Amniotic stem cell (primary cell): ENCODE data around the gene ATP6V1B1.

Experiments
- DNase-seq: peaks from one replicate; lab custom pipeline; 2025; lab: John Stamatoyannopoulos, UW

Gene ATP6V1B1

GRCh38 chr2:70901227-70902066 is 34.3 kb upstream of the ATP6V1B1 start:
- DNase-seq = no peak

DNA sequence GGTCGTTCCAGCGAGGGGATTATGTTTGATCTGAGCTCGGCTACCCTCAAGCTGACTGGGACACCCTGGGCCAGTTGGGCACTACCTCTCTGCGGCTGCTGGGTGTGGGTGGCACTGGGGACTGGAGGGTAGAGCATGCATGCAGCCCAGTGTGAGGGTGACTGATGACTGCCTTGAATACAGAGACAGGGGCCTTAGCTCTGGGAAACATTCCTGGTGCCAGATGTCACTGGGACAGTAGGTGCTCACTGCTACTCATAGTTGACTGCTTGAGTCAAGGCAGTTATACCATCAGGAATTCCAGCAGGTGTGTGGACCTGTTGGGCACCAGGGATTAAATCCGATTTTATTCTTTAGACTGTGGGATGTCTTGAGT is 33.6 kb upstream of the ATP6V1B1 start:
- DNase-seq = no peak

- DNase-seq = no peak
Measured at GRCh38 chr2:70902579-70902978, 33.1 kb upstream of the ATP6V1B1 start.

- no peak for DNase-seq
Measured at GRCh38 chr2:70903171-70903570, 32.5 kb upstream of the ATP6V1B1 start.

DNA sequence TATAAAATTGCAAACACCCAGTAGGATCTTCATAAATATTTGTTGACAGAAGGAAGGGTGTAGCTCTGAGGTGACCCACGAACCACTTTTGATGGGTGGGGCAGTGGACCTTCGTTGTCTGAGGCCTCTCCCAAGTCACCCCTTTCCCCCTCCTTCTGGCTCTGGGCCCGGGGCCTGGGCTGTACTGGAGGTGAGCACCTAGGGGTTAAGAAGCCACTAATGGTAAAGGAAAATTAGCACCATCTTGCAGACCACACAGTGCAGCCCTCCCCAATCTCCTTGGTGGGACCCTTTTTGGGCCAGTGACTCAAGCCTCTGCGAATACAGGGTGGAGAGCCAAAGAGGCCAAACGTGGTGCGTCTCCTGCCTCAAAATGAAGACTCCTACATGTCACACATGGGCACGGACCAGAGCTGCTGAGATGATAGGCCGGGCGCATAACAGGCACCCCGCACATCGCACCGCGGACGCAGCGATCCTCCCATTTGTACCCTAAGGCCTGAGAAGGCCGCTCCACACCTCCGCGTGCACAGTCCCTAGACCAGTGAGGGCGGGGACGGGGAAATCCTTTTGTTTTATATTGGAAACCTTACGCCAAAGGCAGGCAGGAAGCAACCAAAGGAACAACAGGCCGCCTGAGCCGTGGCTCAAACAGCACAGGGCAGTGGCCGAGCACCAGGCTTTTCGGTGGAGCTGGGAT is 31.9 kb upstream of the ATP6V1B1 start:
- no peak for DNase-seq

GRCh38 chr2:70904371-70905216 is 31.1 kb upstream of the ATP6V1B1 start:
- DNase-seq = no peak

DNA sequence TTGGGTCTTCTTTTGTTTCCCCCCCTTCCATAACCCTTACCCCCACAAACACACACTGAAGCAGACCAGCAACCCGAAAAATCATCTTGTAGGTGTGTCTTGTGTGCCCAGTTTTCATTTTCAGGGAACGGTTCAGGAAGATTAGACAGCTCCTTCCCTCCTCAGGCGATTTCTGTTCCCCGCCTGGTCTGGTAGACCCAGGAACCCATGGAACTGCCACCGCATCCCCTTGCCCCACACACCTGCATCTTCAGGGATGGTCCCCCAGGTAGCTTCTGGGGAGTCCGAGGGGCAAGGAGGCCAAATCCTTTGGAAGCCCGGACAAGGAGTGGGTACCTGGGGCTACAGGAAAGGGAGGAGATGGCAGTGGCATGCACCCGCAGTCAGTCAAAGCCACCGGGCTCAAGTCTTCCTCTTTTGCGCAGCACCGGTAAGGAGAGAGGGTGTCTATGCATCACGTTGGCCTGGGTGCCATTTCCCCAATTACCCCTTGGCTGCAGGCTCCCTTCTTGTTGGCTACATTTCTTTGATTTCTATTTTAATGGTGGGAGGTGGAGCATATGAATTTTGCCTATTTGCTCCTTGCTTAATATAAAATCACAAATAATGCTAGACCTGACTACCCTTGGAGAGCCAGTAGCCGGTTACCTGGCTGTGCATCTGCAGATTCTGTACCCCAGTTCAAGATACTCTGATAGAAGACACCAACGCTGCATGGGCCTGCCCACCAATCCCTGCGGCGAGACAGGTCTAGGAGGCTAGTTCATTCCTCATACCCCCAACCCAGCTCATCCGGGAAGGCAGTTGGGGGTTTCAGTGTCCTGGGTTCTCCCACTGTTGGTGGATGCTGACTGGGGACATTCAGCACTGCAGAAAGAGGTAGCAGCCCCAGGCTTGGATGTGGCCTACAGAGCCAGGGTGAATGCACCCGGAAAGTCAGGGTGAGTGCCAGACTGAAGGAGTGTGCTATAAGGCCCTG is 30.0 kb upstream of the ATP6V1B1 start:
- DNase-seq = no peak

- no peak for DNase-seq
Measured at GRCh38 chr2:70906439-70907005, 29.2 kb upstream of the ATP6V1B1 start.

DNA sequence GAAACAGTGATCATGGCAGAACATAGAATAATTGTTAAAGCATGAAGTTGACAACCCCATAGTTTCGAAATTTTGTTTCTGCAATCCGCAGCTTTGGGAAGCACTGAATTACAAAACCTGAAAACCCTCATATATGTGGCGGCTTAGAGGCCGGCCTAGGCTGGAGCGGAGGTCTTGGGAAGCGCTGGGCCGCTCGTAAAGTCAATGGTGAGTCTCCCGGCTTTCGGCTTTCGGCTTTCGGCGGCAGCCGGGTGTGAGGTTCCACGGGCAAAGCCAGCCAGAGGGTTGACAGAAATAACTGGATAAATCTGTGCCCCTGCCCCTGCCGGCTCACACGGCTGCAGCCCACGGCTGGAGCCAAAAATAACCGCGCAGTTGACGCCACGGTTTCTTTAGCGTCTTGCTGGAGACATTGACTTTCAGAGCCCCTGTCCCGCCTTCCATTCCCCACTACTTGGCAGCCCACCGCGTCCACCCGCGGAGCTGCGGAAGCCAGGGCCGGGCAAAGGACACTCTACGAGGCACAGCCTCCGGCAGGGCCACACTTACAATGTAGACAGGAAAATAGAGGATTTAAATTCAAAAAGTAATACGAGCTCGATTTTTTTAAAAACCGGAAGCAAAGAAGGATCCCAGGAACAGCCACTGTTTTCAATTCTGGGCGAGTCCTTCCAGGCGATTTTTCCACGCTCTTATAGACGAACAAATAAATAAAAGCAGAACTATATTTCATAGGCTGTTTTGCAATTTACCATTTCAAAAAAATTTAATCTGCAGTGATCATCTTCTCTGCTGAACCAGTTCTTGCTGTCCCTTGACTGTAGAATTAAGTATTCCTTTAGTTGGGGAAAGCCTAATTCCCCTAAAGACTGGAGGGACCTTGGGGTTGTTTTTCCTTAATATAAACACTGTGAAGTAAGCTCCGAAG is 28.3 kb upstream of the ATP6V1B1 start:
- no peak for DNase-seq

DNA sequence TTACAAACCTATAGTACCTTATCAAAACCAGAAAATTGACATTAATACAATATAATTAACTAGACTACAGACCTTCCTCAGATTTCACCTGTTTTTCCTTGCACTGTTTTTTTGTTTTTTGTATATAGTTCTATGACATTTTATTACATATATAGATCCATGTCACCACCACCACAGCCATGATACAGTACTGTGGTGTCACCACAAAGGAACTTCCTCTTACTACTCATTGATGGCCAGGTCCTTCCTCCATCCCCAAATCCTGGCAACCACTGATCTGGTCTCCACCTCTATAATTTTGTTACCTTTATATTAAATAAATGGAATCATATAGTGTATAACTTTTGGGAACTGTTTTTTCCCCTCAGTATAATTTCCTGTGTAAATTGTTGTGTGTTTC is 19.4 kb upstream of the ATP6V1B1 start:
- no peak for DNase-seq

- DNase-seq = no peak
Measured at GRCh38 chr2:70918016-70918415, 17.7 kb upstream of the ATP6V1B1 start.

DNA sequence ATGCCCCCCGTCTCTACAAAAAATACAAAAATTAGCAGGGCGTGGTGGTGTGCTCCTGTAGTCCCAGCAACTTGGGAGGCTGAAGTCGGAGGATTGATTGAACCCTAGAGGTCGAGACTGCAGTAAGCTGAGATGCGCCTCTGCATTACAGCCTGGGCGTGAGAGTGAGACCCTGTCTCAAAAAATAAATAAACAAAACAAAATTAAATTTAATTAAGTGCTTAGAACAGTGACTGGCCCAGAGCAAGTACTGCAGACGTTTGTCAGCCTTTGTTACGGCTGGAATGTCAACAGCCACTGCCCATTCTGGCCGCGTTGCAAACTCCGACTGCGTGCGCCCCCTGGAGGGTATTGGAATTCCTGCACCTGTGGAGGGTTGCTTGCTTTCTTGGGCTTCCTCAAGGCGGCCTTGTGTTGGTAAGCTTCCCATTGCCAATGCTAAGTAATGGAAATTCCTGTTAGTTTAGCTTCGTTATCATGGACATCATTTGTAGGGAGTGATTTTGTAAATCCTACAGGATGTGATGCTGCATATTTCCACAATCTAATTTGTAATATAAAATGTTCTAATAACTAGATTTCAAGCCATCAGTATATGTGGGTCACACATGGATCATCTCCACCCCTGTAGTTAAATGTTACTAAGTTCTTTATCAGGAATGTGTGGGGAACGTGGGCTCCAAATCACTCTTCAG is 15.9 kb upstream of the ATP6V1B1 start:
- DNase-seq = peak; percentile 13

DNA sequence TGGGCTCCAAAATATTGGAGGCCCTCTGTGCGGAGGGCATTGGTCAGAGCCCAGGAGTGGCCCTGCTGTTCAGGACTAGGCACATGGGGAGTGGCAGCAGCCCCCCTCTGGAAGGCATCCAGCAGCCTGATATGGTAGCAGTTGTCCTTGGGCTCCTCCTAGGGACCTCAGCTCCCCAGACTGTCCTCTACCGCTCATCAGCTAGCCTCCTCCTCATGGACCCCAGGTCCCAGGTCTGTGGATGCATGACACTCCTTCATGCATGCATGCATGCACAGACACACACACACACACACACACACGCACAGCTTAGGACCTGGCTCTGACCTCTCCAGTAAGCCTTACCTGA is 15.4 kb upstream of the ATP6V1B1 start:
- DNase-seq = no peak

- no peak for DNase-seq
Measured at GRCh38 chr2:70921031-70921430, 14.7 kb upstream of the ATP6V1B1 start.

DNA sequence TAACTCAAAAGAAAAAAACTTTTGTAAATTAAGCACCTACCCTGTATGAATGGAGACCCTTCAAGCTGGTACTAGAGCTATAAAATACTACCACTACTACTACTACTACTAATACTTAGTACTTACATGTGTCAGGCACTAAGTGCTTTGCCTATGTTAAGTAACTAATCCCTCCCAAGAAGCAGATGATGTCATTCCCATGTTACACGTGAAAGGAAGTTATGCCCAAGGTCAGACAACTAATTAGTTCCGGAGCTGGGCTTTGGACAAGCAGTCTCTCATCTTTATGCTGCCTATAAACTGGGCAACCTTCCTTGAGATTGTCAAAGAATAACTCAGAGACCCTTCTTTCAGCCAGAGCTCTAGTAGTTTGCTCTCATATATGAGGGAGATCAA is 13.9 kb upstream of the ATP6V1B1 start:
- no peak for DNase-seq

DNA sequence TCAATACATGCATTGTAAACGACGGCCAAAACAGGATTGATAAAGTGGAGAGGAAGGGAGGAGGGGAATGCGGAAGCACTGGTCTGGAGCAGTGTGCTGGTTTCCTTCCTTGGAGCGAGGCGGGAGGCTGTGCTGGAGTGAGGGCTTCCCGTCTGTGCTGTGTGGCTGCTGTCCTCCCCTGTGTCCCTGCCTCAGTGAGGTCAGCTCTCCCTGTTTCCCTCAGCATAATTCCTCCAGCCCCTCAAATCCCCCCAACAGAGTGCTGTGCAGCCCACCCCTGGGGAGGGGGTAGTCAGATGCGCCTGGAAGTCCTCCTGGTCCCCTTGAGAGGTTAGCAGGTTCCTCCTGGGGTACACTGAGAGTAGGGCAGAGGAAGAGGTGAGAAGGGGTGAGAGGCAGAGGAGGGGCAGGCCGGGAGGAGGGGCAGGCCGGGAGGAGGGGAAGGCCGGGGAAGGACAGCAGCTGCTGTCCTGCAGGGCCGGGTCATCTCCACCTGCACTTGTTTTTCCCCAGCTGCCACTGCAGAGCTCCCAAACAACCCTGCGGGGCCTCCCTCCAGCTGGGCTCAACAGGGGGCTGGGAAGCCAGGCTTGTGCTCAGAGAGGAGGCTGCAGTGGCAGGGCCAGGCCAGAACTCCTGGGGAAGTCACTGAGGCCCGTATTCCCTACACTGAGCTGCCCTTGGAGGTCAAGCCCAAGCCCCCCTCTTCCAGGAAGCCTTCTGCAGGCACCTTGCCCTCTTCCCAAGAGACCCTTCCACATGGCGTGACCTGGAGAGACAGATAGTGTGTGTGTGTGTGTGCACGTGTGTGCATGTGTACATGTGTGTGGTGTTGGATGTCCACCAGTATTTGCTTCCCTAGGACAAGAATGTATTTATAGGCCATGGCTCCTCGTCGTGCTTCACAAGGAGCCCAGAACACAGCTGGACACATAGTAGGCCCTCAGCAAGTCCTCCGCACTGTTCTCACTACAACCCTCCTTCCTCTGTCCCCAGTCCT is 13.2 kb upstream of the ATP6V1B1 start:
- DNase-seq = no peak

GRCh38 chr2:70923378-70924015 is 12.2 kb upstream of the ATP6V1B1 start:
- DNase-seq = no peak

DNA sequence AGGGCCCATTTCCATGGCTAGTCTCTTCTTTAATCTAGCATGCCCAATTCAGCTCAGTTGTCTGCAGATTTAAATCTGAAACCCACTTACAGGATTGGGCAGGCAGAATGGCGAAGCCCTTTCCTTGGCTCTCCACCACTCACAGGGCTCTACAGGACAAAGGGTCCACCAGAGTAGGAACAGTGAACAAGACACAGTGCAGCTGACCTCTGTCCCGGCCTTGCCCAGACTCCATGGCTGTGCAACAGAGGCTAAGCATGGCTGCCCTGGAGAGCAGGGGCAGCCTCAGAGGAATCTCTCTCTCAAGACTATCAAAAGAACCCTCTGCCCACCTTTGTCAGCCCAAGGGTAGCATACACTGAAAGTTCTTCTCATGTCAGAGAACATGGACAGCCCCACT is 9.7 kb upstream of the ATP6V1B1 start:
- no peak for DNase-seq
